ENCODE results near the gene PROS1.

DNA sequence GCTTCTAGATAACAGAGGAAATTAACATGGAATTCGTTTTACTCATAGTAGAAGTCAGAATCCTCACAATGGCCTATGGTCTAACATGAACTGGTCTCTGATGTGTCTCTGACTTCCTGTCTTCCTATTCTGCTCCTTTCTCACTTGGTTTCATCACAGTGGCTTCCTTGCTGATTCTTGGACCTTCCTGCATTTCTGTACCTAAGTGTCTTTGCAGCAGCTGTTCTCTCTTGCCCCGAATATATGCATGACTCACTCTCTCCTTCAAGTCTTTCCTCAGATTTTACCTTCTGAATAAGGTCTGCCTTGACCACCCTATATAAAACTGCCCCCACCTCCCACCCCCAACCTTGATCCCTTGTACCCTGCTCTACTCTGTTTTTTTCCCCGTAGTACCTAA is 20.4 kb upstream of the PROS1 start:
- TF ChIP-seq, protein P1, sequence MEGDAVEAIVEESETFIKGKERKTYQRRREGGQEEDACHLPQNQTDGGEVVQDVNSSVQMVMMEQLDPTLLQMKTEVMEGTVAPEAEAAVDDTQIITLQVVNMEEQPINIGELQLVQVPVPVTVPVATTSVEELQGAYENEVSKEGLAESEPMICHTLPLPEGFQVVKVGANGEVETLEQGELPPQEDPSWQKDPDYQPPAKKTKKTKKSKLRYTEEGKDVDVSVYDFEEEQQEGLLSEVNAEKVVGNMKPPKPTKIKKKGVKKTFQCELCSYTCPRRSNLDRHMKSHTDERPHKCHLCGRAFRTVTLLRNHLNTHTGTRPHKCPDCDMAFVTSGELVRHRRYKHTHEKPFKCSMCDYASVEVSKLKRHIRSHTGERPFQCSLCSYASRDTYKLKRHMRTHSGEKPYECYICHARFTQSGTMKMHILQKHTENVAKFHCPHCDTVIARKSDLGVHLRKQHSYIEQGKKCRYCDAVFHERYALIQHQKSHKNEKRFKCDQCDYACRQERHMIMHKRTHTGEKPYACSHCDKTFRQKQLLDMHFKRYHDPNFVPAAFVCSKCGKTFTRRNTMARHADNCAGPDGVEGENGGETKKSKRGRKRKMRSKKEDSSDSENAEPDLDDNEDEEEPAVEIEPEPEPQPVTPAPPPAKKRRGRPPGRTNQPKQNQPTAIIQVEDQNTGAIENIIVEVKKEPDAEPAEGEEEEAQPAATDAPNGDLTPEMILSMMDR (conservative IDR thresholded peaks at IDR 0.05; ENCODE audit: low read depth, low read length): no peak
- TF ChIP-seq EZH2 (IDR thresholded peaks at IDR 0.05; ENCODE audit: borderline replicate concordance, low read depth, low read length, poor library complexity, severe bottlenecking): no peak
